IMR-90 (cell line): ENCODE data around the gene APOL2. TPM values are rescaled to one million over a fixed set of nuclear protein-coding genes. Genes with fewer than 3 reads are reported as not detected.
"Not testable (repeated sequence)": the region's sequence is repeated elsewhere in the genome, so short reads cannot be mapped to it uniquely, and the experiment has no call there.

ENCODE experiments used
- ATAC-seq: fragments of 200-7000 bp; cut with Tn5 transposase; 2 replicates; pipeline ENCODE4 v1.9.1; 2020; ENCODE audit warnings: low read depth, mild to moderate bottlenecking, moderate library complexity
- BruUV-seq: library from RNA; stranded (reverse); fragments of 400-500 nt; replicated peaks from 2 replicates; lab custom pipeline; 2021; lab: Mats Ljungman, UMichigan
- CTCF ChIA-PET: fragments of 300-600 bp; formaldehyde crosslinking; extraction: SDS; loops from one replicate; lab custom pipeline; 2021; ENCODE audit warnings: antibody characterized with exemption; lab: Yijun Ruan, JAX
- POLR2A ChIA-PET: fragments of 300-600 bp; sonication (Branson Sonifier 250); formaldehyde crosslinking; loops from one replicate; lab custom pipeline; 2022; ENCODE audit warnings: antibody characterized with exemption; ENCODE audit not compliant: unreplicated experiment; lab: Charles Lee
- DNase-seq: peaks from one replicate; pipeline ENCODE4 v3.0.0; 2013
- H2AFZ ChIP-seq: replicated peaks from 2 replicates; pipeline ENCODE3; 2013; ENCODE audit warnings: low read length, mild to moderate bottlenecking; ENCODE audit not compliant: poor library complexity
- H2AK5ac ChIP-seq: 2 replicates; pipeline ENCODE4 v1.6.1; 2013; ENCODE audit warnings: low read depth, low read length, inconsistent platforms
- H2AK9ac ChIP-seq: replicated peaks from 2 replicates; pipeline ENCODE3; 2013; ENCODE audit warnings: mild to moderate bottlenecking, low read depth, low read length, moderate library complexity; ENCODE audit not compliant: poor library complexity
- H2BK120ac ChIP-seq: 2 replicates; pipeline ENCODE4 v1.6.1; 2013; ENCODE audit warnings: low read depth, low read length, inconsistent platforms
- H2BK15ac ChIP-seq: 3 replicates; pipeline ENCODE4 v1.6.1; 2013; ENCODE audit warnings: low read depth, low read length, inconsistent platforms
- H2BK20ac ChIP-seq: 2 replicates; pipeline ENCODE4 v1.6.1; 2013; ENCODE audit warnings: low read depth, mild to moderate bottlenecking, inconsistent platforms, low read length, moderate library complexity
- H2BK5ac ChIP-seq: 2 replicates; pipeline ENCODE4 v1.6.1; 2013; ENCODE audit warnings: mild to moderate bottlenecking, low read depth, low read length, inconsistent platforms; ENCODE audit not compliant: poor library complexity, severe bottlenecking
- H3K14ac ChIP-seq: replicated peaks from 2 replicates; pipeline ENCODE4 v1.6.1; 2013; ENCODE audit warnings: low read depth, low read length, inconsistent platforms
- H3K18ac ChIP-seq: 2 replicates; pipeline ENCODE4 v1.6.1; 2013; ENCODE audit warnings: low read depth, low read length, control low read depth
- H3K23ac ChIP-seq: 2 replicates; pipeline ENCODE4 v1.6.1; 2013; ENCODE audit warnings: low read depth, low read length, inconsistent platforms
- H3K27ac ChIP-seq: 2 replicates; pipeline ENCODE4 v1.5.1; 2013; ENCODE audit warnings: mild to moderate bottlenecking, control low read depth, low read length; ENCODE audit not compliant: insufficient read depth
- H3K27me3 ChIP-seq: 2 replicates; pipeline ENCODE4 v1.6.1; 2013; ENCODE audit warnings: low read length; ENCODE audit not compliant: control insufficient read depth, insufficient read depth
- H3K36me3 ChIP-seq: 2 replicates; pipeline ENCODE4 v1.6.1; 2013; ENCODE audit warnings: low read length, mixed read lengths; ENCODE audit not compliant: control insufficient read depth, insufficient read depth
- H3K4ac ChIP-seq: 2 replicates; pipeline ENCODE4 v1.6.1; 2013; ENCODE audit warnings: low read depth, low read length, inconsistent platforms
- H3K4me1 ChIP-seq: 2 replicates; pipeline ENCODE4 v1.6.1; 2013; ENCODE audit warnings: low read length, mixed read lengths; ENCODE audit not compliant: control insufficient read depth, insufficient read depth
- H3K4me2 ChIP-seq: 2 replicates; pipeline ENCODE4 v1.6.1; 2013; ENCODE audit warnings: low read depth, mild to moderate bottlenecking, control low read depth, low read length, moderate library complexity
- H3K4me3 ChIP-seq: 2 replicates; pipeline ENCODE4 v1.5.1; 2013; ENCODE audit warnings: low read depth, mild to moderate bottlenecking, control low read depth, low read length, moderate library complexity; ENCODE audit not compliant: insufficient read depth
- H3K56ac ChIP-seq: 2 replicates; pipeline ENCODE4 v1.6.1; 2013; ENCODE audit warnings: low read length, inconsistent platforms; ENCODE audit not compliant: insufficient read depth; ENCODE audit errors: extremely low read depth
- H3K79me1 ChIP-seq, 2 experiments: 2 replicates each; pipeline ENCODE4 v1.6.1; 2013; ENCODE audit warnings: low read length in 2 of 2, inconsistent platforms in 1 of 2, low read depth in 1 of 2
- H3K9ac ChIP-seq: 2 replicates; pipeline ENCODE4 v1.6.1; 2013; ENCODE audit warnings: low read depth, low read length, control low read depth
- H3K9me1 ChIP-seq: 2 replicates; pipeline ENCODE4 v1.6.1; 2013; ENCODE audit warnings: low read length, inconsistent platforms; ENCODE audit not compliant: insufficient read depth
- H3K9me3 ChIP-seq: 2 replicates; pipeline ENCODE4 v1.6.1; 2013; ENCODE audit warnings: low read length; ENCODE audit not compliant: control insufficient read depth, insufficient read depth
- H4K20me1 ChIP-seq: 2 replicates; pipeline ENCODE4 v1.6.1; 2013; ENCODE audit warnings: low read length, inconsistent platforms; ENCODE audit not compliant: insufficient read depth
- H4K5ac ChIP-seq: 2 replicates; pipeline ENCODE4 v1.6.1; 2013; ENCODE audit warnings: mild to moderate bottlenecking, low read depth, low read length, control low read depth
- H4K8ac ChIP-seq, 2 experiments: 2 replicates each; pipeline ENCODE4 v1.6.1; 2013; ENCODE audit warnings: low read depth in 2 of 2, low read length in 2 of 2, control low read depth in 1 of 2, inconsistent platforms in 1 of 2
- H4K91ac ChIP-seq: 2 replicates; pipeline ENCODE4 v1.6.1; 2013; ENCODE audit warnings: low read depth, low read length, inconsistent platforms; ENCODE audit not compliant: insufficient read depth
- CHD1 ChIP-seq: IDR thresholded peaks from 2 replicates; pipeline ENCODE4 v1.6.1; 2012; ENCODE audit warnings: low read depth, low read length, improper control_type of control experiment
- FOS ChIP-seq: fragments of 150-350 bp; IDR thresholded peaks from 2 replicates; pipeline ENCODE4 v1.6.1; 2016; ENCODE audit warnings: low read depth, low read length
- RCOR1 ChIP-seq: IDR thresholded peaks from 2 replicates; pipeline ENCODE4 v1.6.1; 2012; ENCODE audit warnings: mild to moderate bottlenecking, low read length, improper control_type of control experiment; ENCODE audit not compliant: insufficient replicate concordance
- SMC3 ChIP-seq: fragments of 150-350 bp; IDR thresholded peaks from 2 replicates; pipeline ENCODE4 v1.6.1; 2016; ENCODE audit warnings: low read depth, mild to moderate bottlenecking, antibody characterized with exemption, low read length, moderate library complexity
- WGBS, 2 experiments: methylation state at CpG; one replicate each; pipeline versions ENCODE4 v1.1.5 to v1.1.7; 2013; ENCODE audit warnings: missing lambda C conversion rate in 2 of 2; ENCODE audit not compliant: insufficient read length in 1 of 2; ENCODE audit errors: extremely low coverage in 2 of 2; 5-methylcytosine and 5-hydroxymethylcytosine counted together
- dilution Hi-C: fragments of 300-500 bp; cut with HindIII; formaldehyde crosslinking; loops from one replicate; pipeline ENCODE4 v1.14.3; 2018; ENCODE audit warnings: low sequenced_read_pairs; ENCODE audit not compliant: unreplicated experiment
- in situ Hi-C: fragments of 300-500 bp; cut with MboI; formaldehyde crosslinking; loops from 3 replicates; pipeline ENCODE4 v1.14.3; 2019; ENCODE audit warnings: low sequenced_read_pairs, inconsistent platforms, mixed read lengths
- intact Hi-C: fragments of 100-400 bp; cut with micrococcal nuclease; formaldehyde crosslinking; loops from 2 replicates; pipeline ENCODE4 v1.10.0; 2022
- polyA plus RNA-seq, 3 experiments: library from polyadenylated mRNA; depleted of rRNA; stranded (reverse); fragments of >200 nt; gene quantifications; 2 replicates each; pipeline ENCODE4 v1.2.3, GENCODE V29; 2012; ENCODE audit warnings: low replicate concordance in 1 of 3
- total RNA-seq: library from RNA; depleted of rRNA; stranded (reverse); fragments of >200 nt; gene quantifications from 2 replicates; pipeline ENCODE4 v1.2.3, GENCODE V29; 2012

Gene APOL2
- total and polyA plus RNA-seq, 2 of the 4 experiments (the other 2 are of a cell fraction): 13.1 to 57.5 TPM

DNA sequence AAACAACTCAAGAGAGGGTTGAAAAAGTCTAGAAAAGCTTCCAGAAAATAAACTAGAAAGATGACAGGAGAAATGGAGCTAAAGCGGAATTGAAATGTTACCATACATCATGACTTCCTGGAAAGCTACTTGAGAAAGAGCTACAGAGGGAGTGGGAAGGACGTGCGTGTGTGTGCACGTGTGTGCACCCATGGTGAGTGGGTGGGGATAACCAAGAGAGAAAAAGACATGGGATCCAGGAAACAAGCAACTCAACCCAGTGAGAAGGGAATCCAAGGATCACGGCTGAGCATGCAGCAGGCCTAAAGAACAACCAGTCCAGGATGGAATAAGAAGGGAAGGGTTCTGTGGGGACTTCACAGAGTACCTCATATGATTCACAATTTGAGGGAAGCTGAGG, 35.2 kb upstream of the APOL2 start (continued):
- no peak for TF ChIP-seq CHD1
- no peak for TF ChIP-seq SMC3
- TF ChIP-seq FOS: no peak
- no peak for TF ChIP-seq RCOR1

DNA sequence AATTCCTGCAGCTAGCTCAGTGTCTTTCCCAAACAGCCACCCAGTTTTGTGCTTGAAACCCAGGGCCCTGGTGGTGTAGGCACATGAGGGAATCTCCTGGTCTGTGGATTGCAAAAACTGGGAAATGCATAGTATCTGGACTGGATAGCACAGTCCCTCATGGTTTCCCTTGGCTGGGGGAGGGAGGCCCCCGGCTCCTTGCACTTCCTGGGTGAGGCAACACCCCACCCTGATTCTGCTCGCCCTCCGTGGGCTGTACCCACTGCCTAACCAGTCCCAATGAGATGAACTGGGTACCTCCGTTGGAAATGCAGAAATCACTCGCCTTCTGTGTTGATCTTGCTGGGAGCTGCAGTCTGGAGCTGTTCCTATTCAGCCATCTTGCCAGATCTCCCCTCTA, 32.6 kb upstream of the APOL2 start:
- H3K79me1 ChIP-seq, H3K9me1 ChIP-seq, BruUV-seq, H4K20me1 ChIP-seq, H4K91ac ChIP-seq, in situ Hi-C loops, ATAC-seq, POLR2A ChIA-PET, DNase-seq, H3K36me3 ChIP-seq, H2BK20ac ChIP-seq, H3K4ac ChIP-seq, H3K27me3 ChIP-seq, H3K9me3 ChIP-seq, dilution Hi-C loops, H2BK5ac ChIP-seq, H2BK120ac ChIP-seq, intact Hi-C loops, H3K14ac ChIP-seq, H2AK5ac ChIP-seq, H2AFZ ChIP-seq, H3K56ac ChIP-seq, H3K4me3 ChIP-seq, H3K27ac ChIP-seq, H2BK15ac ChIP-seq, H2AK9ac ChIP-seq, H3K9ac ChIP-seq, H3K18ac ChIP-seq, H3K23ac ChIP-seq, H4K5ac ChIP-seq, H3K4me2 ChIP-seq, H4K8ac ChIP-seq, H3K4me1 ChIP-seq: not testable (repeated sequence)
- CTCF ChIA-PET: interaction anchor here (1.0 kb wide), 1 partner anchor 15 kb away, joined by 3 read pairs; no protein-coding TSS in a partner anchor
- WGBS, 2 experiments: no CpG with 5 or more reads among the region's 5 CpGs

DNA sequence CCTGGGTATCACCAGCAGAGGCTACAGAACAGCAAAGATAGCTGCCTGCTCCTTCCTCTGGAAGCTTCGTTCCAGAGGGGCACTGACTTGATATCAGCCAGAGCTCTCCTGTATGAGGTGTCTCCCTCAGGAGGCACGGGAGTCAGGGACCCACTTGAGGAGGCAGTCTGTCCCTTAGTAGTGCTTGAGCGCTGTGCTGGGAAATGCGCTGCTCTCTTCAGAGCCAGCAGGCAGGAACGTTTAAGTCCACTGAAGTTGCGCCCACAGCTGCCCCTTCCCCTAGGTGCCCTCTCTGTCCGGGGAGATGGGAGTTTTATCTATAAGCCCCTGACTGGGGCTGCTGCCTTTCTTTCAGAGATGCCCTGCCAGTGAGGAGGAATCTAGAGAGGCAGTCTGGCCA, 31.9 kb upstream of the APOL2 start:
- ATAC-seq, H2AK9ac ChIP-seq, H3K27me3 ChIP-seq, H3K4me1 ChIP-seq, H3K27ac ChIP-seq, BruUV-seq, H3K9me3 ChIP-seq, H2BK15ac ChIP-seq, H3K4ac ChIP-seq, H3K4me2 ChIP-seq, H3K14ac ChIP-seq, H4K5ac ChIP-seq, CTCF ChIA-PET, H3K36me3 ChIP-seq, H2BK5ac ChIP-seq, DNase-seq, H2AK5ac ChIP-seq, POLR2A ChIA-PET, H4K91ac ChIP-seq, H3K4me3 ChIP-seq, H2BK120ac ChIP-seq, H3K9ac ChIP-seq, intact Hi-C loops, H3K23ac ChIP-seq, H4K8ac ChIP-seq, H4K20me1 ChIP-seq, in situ Hi-C loops, H3K79me1 ChIP-seq, H2AFZ ChIP-seq, H3K18ac ChIP-seq, dilution Hi-C loops, H3K9me1 ChIP-seq, H3K56ac ChIP-seq, H2BK20ac ChIP-seq: not testable (repeated sequence)
- WGBS, 2 experiments: 88% methylated on average over 4 of the region's 7 CpGs; no CpG with 5 or more reads in 1 of the 2 experiments
